Measurements from ENCODE around the gene PARP4.
A peak's percentile ranks its signal among the peaks of the same experiment; 100 is the strongest.
"Not testable (repeated sequence)": the region's sequence is repeated elsewhere in the genome, so short reads cannot be mapped to it uniquely, and the experiment has no call there.

The PARP4 gene

DNA sequence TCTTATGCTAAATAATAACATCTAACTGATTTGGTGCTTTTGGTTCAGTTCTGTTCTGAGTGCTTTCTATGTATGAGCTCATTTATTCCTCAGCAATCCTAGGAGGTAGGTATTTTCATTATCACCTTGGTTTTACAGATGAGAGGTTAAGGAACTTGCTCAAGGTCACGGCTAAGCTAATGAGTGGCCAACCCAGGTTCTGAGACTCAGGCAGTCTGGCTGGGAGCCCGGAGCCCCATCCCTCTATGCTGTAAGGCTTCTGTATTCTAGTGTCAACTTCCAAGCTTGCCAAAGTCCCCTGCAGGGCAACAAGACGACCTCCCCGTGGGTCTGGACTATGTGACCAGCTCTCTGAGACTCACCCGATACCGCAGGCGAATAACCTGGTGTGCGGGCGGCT is 60.5 kb downstream of the PARP4 start:
- Mint-ChIP-seq H3K36me3 (peaks cover 54% of the 10 kb centered on the region), H3K27me3 (no peaks in the 10 kb centered on the region), H3K9me3 (no peaks in the 10 kb centered on the region), H3K4me1 (no peaks in the 10 kb centered on the region), H3K4me3 (no peak overlapping the region), H3K27ac (no peak overlapping the region)
- no peak for DNase-seq
- CTCF ChIA-PET, result no interaction called here

DNA sequence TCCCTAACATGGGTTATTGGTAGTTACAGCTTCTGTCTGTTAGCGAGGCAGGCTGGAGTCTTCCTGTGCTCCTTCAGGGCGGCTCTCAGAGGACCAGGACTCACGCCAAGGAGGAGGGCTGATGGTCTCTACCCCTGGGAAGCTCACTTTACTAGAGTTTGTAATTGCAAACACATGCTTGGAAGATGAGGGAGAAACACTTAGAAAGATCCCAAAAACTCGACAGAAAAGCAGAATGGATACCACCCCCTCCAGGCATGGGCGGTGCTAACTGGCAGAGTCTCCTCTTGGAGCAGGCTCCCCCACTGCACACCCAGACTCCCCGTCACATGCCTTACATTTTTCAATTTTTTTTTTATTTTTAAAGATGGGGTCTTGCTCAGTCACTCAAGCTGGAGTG is 62.0 kb downstream of the PARP4 start:
- CTCF ChIA-PET, result no interaction called here
- Mint-ChIP-seq H3K4me1 (no peaks in the 10 kb centered on the region), H3K27me3 (no peaks in the 10 kb centered on the region), H3K9me3 (no peaks in the 10 kb centered on the region), H3K27ac (peak overlapping the region; percentile 58), H3K4me3 (no peak overlapping the region), H3K36me3 (peaks cover 55% of the 10 kb centered on the region)
- no peak for DNase-seq

DNA sequence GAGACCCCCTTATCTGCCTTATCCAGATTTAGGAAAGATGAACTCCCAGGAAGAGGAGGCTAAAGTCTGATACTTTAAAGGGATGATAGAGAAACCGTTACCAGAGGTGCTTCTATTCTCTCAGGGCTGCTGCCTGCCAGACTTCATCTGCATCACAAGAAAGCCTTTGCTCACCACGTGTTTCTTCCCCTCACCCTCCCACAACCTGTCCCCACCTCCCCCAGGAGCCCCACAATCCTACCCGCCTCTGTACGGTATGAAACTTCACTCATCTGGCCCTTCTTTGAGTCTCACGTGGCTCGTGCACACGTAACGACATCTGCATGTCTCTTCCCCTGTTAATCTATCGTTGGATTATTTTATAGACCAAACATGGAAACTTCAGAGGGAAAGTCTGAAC is 67.7 kb downstream of the PARP4 start:
- H3K4me1 Mint-ChIP-seq, H3K27me3 Mint-ChIP-seq, H3K4me3 Mint-ChIP-seq, CTCF ChIA-PET, H3K9me3 Mint-ChIP-seq, H3K27ac Mint-ChIP-seq, DNase-seq: not testable (repeated sequence)
- H3K36me3 Mint-ChIP-seq, result peaks cover 57% of the 10 kb centered on the region

DNA sequence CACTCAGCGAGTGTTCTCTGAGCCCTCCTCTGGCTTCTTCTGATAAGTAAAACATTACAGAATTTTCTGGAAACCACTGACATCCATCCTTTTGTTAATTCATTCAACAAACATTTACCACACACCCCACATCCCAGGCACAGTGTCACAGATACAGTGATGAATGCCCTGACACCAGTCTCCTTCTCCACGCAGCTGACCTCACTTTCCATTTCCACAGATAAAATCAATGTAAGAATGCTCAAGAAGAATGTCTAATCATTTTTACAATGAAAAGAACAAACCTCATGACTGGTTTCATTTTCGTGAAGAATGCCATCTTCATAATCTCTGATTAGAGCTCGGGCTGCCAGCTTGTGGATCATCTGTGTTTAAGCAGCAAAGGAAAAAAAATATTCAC is 69.2 kb downstream of the PARP4 start:
- Mint-ChIP-seq H3K36me3 (peaks cover 55% of the 10 kb centered on the region), H3K4me1 (no peaks in the 10 kb centered on the region), H3K9me3 (no peaks in the 10 kb centered on the region), H3K27me3 (no peaks in the 10 kb centered on the region), H3K4me3 (no peak overlapping the region), H3K27ac (no peak overlapping the region)
- CTCF ChIA-PET, result no interaction called here
- DNase-seq, result no peak

DNA sequence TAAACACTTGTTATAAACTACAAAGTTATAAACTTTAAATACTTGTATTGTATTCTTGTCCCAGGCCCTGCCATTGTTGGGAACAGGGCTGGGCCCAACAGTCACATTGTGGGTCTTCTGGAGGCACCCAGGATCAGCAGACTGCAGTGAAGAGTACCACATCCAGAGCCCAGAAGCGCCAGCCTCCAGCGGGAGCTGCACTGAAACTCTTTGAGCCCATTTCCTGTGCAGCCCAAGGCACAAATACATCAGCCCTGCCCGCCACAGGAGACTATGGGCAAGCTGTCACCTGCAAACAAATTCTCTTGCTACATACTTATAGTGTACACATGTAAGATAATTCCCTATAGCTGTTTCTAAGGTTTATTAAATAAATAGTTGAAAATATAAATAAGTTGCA is 86.5 kb downstream of the PARP4 start:
- H3K36me3 Mint-ChIP-seq, result peaks cover 47% of the 10 kb centered on the region
- H3K4me1 Mint-ChIP-seq, H3K27me3 Mint-ChIP-seq, H3K9me3 Mint-ChIP-seq, H3K27ac Mint-ChIP-seq, DNase-seq, CTCF ChIA-PET, H3K4me3 Mint-ChIP-seq: not testable (repeated sequence)

DNA sequence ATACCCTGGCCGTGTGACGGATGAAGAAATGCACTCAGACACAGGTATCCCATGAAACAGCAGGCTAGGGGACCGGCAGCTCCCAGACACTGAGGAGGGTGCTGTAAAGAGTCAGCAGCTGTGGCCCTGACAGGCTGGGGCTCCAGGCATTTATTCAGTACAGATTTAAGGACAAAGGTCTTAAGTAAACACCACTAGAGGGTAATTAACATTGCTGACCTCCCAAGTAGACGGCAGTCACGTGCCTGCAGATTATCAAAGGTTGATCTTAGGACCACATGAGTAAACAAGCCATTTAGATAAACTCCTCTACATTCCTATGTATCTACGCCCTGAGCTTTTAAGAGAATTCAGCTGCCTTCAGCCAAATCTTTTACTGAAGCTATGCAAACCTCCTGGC is 92.9 kb downstream of the PARP4 start:
- H3K27me3 Mint-ChIP-seq, CTCF ChIA-PET, H3K27ac Mint-ChIP-seq, H3K9me3 Mint-ChIP-seq, H3K4me1 Mint-ChIP-seq, DNase-seq, H3K4me3 Mint-ChIP-seq: not testable (repeated sequence)
- peaks cover 43% of the 10 kb centered on the region for H3K36me3 Mint-ChIP-seq

DNA sequence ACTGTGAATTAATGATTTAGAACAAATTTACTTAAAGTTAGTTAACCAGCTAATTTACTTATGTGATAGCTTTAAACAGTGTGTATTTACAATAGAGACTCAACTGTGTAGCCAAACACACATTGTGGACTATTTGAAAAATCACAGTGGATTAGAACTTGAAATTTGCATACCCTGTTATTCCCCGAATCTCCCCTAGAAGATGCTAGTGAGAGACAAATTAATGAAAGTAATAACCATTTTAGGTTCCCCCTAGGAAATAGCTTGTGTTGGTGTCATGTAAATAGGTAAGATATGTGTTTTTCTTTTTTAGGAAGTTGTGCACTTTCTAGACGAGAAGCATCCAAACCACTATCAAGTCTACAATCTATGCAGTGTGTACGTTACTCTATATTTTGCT is 104.7 kb downstream of the PARP4 start:
- Mint-ChIP-seq H3K4me1 (peaks cover 3% of the 10 kb centered on the region), H3K9me3 (no peaks in the 10 kb centered on the region), H3K36me3 (no peaks in the 10 kb centered on the region), H3K27ac (no peak overlapping the region), H3K4me3 (no peak overlapping the region), H3K27me3 (peaks cover 12% of the 10 kb centered on the region)
- no peak for DNase-seq
- CTCF ChIA-PET, result no interaction called here

DNA sequence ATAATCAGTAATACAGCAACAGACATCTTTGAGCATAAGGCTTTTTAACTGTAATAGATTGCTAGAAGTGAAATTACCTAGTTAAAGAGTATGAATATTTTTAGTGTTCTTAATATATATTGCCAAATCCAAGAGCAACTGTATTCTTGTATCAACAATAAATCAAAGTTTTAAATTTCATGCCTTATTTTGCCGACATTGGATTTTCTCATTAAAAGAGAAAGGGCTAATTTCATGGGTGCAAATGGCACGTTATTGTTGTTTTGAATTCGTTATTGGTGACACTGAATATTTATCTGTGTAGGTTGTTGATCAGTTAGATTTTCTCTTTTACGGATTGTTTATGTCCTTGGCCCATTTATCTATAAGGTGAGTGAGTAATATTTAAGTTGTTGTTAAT is 106.1 kb downstream of the PARP4 start:
- Mint-ChIP-seq H3K27ac (no peak overlapping the region), H3K9me3 (no peaks in the 10 kb centered on the region), H3K36me3 (no peaks in the 10 kb centered on the region), H3K4me1 (peaks cover 3% of the 10 kb centered on the region), H3K27me3 (peaks cover 8% of the 10 kb centered on the region), H3K4me3 (no peak overlapping the region)
- CTCF ChIA-PET, result no interaction called here
- DNase-seq, result no peak

DNA sequence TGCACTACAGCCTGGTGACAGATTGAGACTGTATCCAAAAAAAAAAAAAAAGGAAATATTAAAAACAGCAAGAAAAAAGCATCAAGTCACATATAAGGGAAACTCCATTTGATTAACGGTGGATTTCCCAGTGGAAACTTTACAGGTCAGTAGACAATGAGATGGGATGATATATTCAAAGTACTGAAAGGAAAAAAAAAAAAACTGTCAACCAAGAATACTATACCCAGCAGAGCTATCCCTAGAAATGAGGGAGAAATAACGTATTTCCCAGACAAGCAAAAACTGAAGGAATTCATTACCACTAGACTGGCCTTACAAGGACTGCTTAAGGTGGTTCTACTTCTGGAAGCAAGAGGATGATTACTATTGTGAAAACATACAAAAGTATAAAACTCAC is 115.8 kb downstream of the PARP4 start:
- Mint-ChIP-seq H3K27me3 (peaks cover 4% of the 10 kb centered on the region), H3K4me1 (no peaks in the 10 kb centered on the region), H3K36me3 (peaks cover 2% of the 10 kb centered on the region), H3K27ac (no peak overlapping the region), H3K9me3 (peaks cover 9% of the 10 kb centered on the region), H3K4me3 (no peak overlapping the region)
- CTCF ChIA-PET, result no interaction called here
- no peak for DNase-seq

DNA sequence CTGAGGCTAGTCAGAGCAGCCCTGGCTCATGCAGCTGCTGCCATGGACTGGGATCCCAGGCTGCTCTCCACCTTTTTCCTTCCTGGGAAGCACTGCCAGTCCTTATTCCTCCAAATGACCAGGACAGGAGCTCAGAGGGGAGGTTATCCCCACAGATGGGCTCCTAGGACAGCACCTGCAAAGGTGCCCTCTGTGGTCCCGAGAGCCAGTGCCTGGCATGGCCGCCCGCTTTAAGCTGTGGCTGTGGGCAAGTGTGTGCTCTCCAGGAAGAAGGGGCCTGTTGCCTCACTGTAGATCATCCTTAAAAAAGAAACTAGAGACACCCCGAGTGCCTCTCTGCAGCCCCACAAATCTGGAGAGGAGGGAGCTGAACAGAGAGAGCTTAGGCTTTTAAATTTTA is 119.6 kb downstream of the PARP4 start:
- H3K36me3 Mint-ChIP-seq, result peaks cover 2% of the 10 kb centered on the region
- H3K27ac Mint-ChIP-seq, result no peak overlapping the region
- no peak overlapping the region for H3K4me3 Mint-ChIP-seq
- no peak for DNase-seq
- H3K27me3 Mint-ChIP-seq, result peaks cover 9% of the 10 kb centered on the region
- CTCF ChIA-PET, result no interaction called here
- H3K4me1 Mint-ChIP-seq, result no peaks in the 10 kb centered on the region
- H3K9me3 Mint-ChIP-seq, result peaks cover 9% of the 10 kb centered on the region

DNA sequence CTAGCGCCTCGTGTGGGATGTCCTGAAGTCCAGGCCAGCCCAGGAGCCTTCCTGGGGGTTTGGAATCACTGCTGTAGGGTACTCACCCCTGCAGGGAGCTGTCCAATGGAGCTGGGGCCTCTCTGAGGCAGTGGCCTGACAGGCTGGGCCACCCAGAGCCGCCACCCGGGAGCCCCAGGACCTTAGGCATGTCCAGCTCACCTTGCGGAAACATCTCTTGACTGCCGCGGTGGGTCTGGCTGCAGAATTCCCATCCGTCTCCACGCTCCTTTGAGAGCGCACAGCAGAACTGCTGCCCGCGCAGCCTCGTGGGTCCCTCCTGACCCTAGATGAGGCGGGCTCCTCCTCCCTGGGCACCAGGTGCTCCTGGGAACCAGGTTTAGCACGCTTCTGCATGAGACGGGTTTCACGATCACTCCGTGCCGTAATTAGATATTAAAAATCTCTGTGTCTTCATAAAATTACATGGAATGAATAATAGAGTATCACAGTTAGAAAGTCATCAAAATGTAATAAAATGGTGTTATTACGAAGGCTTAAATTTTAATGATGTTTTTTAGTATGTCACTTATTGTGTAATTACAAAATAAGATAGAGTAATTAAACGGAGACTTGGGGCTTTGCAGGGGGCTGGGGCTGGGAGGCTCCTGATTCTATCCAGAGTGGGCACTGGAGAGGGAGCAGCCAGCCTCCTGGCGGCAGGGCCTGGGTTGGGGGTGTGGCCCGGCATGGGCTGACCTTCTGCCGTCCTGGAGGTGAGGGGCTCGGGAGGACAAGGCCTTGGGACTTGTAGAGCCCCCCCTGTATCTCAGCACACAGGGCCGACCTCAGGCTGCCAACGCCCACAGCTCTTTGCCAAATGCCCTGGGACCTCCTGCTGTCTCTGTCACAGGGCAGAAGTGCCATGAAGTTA is 120.6 kb downstream of the PARP4 start:
- H3K9me3 Mint-ChIP-seq, DNase-seq, H3K27ac Mint-ChIP-seq, H3K4me1 Mint-ChIP-seq, H3K4me3 Mint-ChIP-seq, H3K36me3 Mint-ChIP-seq, CTCF ChIA-PET: not testable (repeated sequence)
- H3K27me3 Mint-ChIP-seq, result peaks cover 12% of the 10 kb centered on the region

DNA sequence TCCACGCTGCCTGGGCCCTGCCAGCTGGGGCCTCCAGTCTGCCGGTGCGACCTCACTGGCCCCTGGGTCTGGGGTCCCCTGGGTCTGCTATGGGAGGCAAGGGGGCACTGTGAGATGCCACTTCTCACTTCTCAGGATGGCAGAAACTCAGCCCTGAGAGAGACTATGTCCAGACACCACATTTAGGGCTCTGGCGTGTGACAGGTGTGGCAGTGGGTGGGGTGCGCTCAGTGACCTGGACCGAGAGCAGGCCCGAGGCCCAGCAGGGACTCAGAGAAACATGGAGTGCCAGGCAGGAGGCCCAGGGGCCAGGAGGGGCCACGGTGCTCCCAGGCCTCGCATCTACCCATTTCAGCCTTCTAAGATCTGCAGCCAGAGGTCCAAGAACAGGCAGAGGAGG is 121.8 kb downstream of the PARP4 start:
- H3K4me1 Mint-ChIP-seq, H3K36me3 Mint-ChIP-seq, H3K9me3 Mint-ChIP-seq, H3K4me3 Mint-ChIP-seq, CTCF ChIA-PET, DNase-seq, H3K27ac Mint-ChIP-seq: not testable (repeated sequence)
- peaks cover 12% of the 10 kb centered on the region for H3K27me3 Mint-ChIP-seq

DNA sequence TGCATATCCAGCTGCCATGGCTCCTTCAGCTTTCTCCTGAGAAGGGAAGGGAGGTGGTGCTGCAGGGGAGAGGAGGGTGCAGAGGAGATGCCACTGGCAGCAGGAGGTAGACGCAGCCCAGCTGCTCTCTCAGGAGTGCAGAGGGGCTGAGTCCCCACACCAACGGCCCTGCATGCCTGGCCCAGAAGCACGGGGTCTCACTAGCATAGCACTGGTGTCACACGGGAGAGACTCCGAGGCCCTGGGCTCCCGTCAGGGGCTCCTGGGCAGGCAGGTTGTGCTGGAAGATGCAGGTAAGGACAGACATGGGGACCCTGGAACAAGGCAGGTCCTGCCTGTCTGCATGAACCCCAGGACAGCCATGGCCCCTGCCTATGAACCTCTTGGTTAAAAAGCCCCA is 123.1 kb downstream of the PARP4 start:
- Mint-ChIP-seq H3K27me3 (peaks cover 8% of the 10 kb centered on the region), H3K36me3 (no peaks in the 10 kb centered on the region), H3K9me3 (no peaks in the 10 kb centered on the region), H3K4me3 (no peak overlapping the region), H3K27ac (no peak overlapping the region), H3K4me1 (no peaks in the 10 kb centered on the region)
- no peak for DNase-seq
- CTCF ChIA-PET, result no interaction called here

DNA sequence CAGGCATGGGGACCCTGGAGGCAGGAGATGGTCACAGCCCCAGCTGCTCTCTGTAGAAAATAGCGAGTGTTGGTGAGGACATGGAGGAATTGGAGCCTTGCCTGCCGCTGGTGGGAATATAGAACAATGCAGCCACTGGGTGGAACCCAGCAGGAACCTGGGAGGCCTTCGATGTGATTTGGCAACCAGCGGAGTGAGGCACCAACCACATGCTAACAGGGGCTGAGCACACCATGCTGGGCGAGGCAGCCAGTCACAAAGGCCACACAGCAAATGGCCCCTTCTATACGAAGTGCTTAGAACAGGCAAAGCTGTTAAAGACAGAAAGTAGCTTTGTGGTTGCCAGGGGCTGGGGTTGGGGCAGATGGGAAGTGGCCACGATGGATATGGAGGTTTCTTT is 123.8 kb downstream of the PARP4 start:
- H3K27ac Mint-ChIP-seq, CTCF ChIA-PET: not testable (repeated sequence)

DNA sequence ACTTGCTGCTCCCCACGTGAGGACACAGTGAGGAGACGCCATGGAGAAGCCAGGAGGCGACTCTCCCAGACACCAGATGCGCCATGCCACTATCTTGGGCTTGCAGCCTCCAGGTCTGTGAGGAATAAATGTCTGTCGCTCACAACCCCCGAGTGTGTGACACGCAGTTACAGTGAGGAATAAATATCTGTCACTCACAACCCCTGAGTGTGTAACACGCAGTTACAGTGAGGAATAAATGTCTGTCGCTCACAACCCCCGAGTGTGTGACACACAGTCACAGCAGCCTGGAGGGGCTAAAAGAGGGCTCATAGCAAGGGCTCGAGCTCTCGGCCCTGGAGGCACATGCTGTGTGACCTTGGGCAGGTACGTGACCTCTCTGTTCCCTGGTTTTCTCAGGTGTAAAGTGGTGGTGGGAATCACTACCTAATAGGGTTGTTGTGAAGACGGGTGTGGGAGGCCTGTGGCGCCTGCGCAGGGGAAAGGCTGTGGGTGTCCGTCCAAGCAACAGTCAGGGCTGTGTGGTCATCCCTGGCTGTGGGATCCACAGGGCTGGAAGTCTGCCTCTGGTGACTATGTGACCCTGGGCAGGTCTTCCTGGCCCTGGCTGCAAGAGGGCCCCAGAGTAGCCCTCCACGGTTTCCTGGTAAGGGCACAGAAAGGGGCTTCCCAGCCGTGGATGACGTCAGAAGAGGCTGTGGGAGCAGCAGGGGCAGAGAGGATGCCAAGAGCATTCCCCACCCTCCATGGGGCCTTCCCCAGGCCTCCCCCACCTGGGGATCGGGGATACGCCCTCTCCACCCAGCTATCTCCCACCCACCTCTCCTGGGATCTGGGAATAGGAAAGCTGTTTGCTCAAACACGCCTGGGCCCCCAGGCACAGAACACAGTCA is 125.5 kb downstream of the PARP4 start:
- H3K36me3 Mint-ChIP-seq, result no peaks in the 10 kb centered on the region
- H3K27me3 Mint-ChIP-seq, result peaks cover 8% of the 10 kb centered on the region
- no peaks in the 10 kb centered on the region for H3K9me3 Mint-ChIP-seq
- no peaks in the 10 kb centered on the region for H3K4me1 Mint-ChIP-seq
- H3K27ac Mint-ChIP-seq, result no peak overlapping the region
- no peak overlapping the region for H3K4me3 Mint-ChIP-seq
- CTCF ChIA-PET, result no interaction called here
- no peak for DNase-seq

More for the DNA sequence above, 123.8 kb downstream of the PARP4 start:
- not testable (repeated sequence) for H3K9me3 Mint-ChIP-seq, H3K36me3 Mint-ChIP-seq, H3K27me3 Mint-ChIP-seq, H3K4me3 Mint-ChIP-seq, H3K4me1 Mint-ChIP-seq, DNase-seq
